HG02571 (cell line): ENCODE measurements around the gene TRAPPC6A.

ENCODE experiments used
- ATAC-seq: cut with Tn5 transposase; IDR thresholded peaks from one replicate; pipeline ENCODE4 v1.9.1; 2021; ENCODE audit warnings: mild to moderate bottlenecking, moderate library complexity; ENCODE audit not compliant: unreplicated experiment

Gene TRAPPC6A

GRCh38 chr19:45150180-45150579 lies 27.9 kb downstream of the TRAPPC6A start:
- no peak for ATAC-seq

- ATAC-seq: no peak
Observed at GRCh38 chr19:45149129-45149528, 28.9 kb downstream of the TRAPPC6A start.

- no peak for ATAC-seq
Observed at GRCh38 chr19:45147835-45148676, 30.0 kb downstream of the TRAPPC6A start.

DNA sequence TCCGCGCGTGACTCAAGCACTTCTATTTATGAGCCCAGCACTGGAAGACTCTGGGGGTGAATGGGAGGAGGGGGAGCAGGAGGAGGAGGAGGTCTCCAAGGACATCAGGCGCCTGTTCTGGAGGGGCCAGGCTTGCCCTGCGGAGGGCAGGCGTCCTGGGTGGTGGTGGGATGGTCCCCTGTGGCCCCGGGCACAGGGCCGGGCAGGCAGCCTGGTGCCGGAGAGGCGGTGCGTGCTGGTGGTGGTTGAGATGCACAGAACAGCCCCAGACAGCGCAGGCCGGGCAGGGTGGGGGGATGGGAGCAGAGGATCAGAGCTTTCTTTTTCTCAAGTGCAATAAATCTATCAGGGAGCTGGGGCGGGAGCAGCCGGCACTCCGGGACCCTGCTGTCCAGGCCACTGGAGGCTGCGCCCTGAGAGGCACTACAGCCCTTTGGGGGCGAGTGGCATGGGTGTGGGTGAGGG lies 31.3 kb downstream of the TRAPPC6A start:
- no peak for ATAC-seq

- no peak for ATAC-seq
Observed at GRCh38 chr19:45146251-45146650, 31.8 kb downstream of the TRAPPC6A start.

DNA sequence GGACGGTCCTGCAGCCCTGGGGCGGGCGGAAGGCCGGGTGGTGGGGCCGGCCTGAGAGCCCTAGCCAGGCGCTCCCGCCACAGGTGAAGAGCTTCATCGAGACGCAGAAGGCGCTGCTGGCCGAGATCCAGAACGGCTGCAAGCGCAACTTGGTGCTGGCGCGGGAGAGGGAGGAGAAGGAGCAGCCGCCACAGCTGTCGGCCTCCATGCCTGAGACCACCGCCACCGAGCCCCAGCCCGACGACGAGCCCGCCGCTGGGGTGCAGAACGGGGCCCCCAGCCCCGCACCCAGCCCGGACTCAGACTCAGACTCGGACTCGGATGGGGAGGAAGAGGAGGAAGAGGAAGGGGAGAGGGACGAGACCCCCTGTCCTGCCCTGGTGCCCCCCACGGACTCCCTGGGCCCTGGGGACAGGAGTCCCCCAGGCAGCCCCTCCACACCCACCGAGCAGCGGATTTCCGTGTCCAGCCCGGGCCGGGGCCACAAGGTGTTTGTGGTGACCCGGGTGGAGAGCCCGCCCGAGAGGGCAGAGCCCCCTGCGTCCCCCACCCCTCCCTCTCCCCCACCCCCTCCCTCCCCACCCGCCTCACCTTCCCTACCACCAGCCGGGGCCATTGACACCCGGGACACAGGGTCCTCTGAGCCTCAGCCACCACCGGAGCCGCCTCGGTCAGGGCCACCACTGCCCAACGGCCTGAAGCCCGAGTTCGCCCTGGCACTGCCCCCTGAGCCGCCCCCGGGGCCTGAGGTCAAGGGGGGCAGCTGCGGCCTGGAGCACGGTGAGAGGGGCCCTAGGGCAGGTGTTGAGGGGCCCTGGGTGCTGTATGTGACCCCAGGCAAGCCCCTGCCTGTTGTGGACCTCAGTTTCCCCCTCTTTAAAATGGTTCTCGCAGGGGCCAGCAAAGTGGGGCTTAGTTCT lies 32.5 kb downstream of the TRAPPC6A start:
- ATAC-seq: no peak

DNA sequence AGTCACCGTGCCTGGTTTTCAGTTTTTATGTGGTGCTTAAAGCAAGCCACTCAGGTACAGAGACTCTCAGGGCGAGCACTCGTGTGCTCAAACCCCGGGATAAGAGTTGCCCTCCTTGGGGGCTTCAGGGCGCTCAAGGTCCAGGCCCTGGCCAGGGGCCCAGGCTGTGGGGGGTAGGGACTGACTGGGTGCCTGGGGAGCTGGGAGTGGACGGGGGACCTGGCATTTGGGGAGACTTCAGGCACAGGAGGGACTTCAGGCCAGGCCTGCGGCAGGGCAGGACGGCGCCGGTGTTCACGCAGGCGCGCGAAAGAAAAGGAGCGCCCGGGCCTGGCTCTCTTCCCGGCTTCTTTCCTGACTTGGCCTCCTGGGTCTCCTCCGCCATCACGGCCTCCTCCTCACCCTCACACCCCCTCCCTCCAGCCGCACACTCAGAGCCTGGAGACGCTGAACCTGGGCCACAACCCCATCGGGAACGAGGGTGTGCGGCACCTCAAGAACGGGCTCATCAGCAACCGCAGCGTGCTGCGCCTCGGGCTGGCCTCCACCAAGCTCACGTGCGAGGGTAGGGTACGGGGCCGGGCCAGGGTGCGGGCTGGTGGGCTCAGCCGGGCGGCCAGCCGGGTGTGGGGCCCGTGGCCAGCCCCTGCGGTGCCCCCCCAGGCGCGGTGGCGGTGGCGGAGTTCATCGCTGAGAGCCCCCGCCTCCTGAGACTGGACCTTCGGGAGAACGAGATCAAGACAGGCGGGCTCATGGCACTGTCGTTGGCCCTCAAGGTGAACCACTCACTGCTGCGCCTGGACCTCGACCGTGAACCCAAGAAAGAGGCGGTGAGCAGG lies 33.4 kb downstream of the TRAPPC6A start:
- ATAC-seq: no peak

DNA sequence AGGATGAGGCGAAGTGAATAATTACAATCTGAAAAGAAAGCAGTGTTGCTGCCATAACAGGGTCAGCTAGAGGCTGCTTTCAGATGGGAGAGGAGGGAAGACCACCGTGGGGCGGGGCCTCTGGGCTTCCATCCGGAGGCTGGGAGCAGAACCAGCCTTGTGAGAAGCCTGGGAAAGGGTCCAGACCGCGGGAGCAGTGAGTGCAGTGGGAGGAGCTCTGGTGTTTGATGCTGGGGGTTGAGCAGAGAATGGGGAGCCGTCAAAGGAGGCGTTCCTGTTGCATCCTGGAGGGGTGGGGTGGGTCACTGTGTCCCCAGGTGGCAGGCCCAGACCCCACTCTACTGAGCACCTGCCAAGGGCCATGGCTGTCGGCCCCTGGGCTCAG lies 35.3 kb downstream of the TRAPPC6A start:
- ATAC-seq: no peak

GRCh38 chr19:45142016-45142725 lies 35.9 kb downstream of the TRAPPC6A start:
- ATAC-seq: no peak

GRCh38 chr19:45141203-45141900 lies 36.7 kb downstream of the TRAPPC6A start:
- no peak for ATAC-seq

GRCh38 chr19:45140533-45140932 lies 37.5 kb downstream of the TRAPPC6A start:
- no peak for ATAC-seq

DNA sequence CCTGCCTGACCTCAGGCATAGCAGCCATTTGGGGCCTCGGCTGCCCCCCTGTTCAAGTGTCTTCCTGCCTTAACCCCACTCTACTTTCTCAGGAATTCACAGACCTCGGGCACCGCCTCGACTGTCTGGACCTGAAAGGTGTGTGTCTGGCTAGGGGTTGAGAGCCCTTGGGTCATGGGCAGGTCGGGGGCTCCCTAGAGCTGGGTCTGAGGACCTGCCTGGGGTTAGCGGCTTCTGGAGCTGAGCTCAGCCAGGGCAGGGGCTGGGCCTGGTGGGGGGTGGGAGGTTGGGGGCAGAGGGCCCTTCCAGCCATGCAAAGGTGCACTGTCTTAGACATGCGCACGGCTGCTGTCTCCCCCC lies 37.9 kb downstream of the TRAPPC6A start:
- ATAC-seq: no peak

GRCh38 chr19:45139286-45140143 lies 38.5 kb downstream of the TRAPPC6A start:
- ATAC-seq: no peak

DNA sequence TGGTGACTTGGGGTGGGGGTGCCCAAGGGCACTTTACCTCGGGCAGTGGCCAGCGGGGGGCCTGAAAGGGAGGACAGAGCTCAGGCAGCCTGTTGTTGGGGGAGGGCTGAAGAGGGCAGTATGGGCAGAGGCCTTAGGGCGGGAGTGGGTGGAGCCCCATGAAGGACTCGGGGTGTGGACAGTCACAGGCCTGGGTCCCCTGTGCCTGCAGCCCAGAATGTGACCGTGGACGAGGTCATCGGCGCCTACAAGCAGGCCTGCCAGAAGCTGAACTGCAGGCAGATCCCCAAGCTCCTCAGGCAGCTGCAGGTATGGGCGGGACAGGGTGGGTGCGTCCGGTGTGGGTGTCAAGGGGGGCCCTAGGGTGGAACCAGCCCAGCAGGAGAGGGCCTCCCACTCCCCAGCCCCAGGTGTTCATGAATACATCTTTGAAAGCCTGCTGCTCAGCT lies 39.7 kb downstream of the TRAPPC6A start:
- ATAC-seq: no peak

GRCh38 chr19:45137179-45137761 lies 40.8 kb downstream of the TRAPPC6A start:
- peak; percentile 71 for ATAC-seq

- ATAC-seq: no peak
Observed at GRCh38 chr19:45136507-45137178, 41.4 kb downstream of the TRAPPC6A start.

GRCh38 chr19:45135176-45135885 lies 42.7 kb downstream of the TRAPPC6A start:
- no peak for ATAC-seq
